ENCODE measurements around the gene TIMM23.

The TIMM23 gene

DNA sequence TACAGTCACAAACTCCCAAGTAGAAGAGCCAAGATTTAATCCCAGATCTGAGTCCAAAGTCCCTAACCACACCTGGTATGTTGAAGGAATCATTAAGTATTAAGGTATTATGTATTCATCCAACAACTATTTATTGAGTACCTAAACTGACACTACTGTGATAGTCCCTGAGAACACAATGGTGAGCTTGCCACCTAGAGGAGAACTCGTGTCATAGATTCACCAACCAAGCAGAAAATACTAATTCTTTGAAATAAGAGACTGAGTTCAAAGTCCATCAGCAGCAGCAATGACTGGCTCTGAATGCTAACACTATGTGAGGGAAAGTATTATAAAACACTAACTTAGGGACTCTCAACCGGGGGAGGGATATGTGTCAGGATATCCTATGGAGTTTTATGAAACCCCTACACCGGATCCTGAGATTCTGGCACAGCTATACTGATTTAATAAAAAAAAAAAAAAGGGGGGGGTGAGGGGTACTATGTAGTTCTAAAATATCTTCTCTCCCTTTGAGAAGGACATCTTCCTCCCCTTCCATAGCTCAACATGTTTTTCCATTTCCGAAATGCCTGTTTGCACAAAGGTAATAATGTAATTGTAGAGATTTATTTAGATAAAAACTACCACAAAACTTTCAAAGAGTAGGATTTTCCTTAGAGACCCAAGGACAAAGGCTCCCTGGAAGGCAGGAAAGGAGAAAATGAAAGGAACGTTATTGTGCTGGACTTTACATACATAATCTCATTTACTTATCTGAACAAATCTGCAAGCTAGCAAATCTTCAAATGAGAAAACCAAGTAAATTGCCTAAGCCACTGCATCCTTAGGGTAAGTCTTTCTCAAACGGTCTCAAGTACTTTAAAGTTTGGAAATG is 56.5 kb downstream of the TIMM23 start:
- H3K4me3 ChIP-seq (replicated peaks; ENCODE audit: low read depth, low read length), result peak overlapping the region; percentile 89
- peak; percentile 78 for TF ChIP-seq CTCF (IDR thresholded peaks at IDR 0.05; ENCODE audit: low read length, missing control alignments)
- peak; percentile 81 for DNase-seq (ENCODE audit: low read depth)

- DNase-seq (ENCODE audit: low read depth), result no peak
- TF ChIP-seq CTCF (IDR thresholded peaks at IDR 0.05; ENCODE audit: low read length, missing control alignments), result no peak
Measured at GRCh38 chr10:46029461-46030030, 57.3 kb downstream of the TIMM23 start.

DNA sequence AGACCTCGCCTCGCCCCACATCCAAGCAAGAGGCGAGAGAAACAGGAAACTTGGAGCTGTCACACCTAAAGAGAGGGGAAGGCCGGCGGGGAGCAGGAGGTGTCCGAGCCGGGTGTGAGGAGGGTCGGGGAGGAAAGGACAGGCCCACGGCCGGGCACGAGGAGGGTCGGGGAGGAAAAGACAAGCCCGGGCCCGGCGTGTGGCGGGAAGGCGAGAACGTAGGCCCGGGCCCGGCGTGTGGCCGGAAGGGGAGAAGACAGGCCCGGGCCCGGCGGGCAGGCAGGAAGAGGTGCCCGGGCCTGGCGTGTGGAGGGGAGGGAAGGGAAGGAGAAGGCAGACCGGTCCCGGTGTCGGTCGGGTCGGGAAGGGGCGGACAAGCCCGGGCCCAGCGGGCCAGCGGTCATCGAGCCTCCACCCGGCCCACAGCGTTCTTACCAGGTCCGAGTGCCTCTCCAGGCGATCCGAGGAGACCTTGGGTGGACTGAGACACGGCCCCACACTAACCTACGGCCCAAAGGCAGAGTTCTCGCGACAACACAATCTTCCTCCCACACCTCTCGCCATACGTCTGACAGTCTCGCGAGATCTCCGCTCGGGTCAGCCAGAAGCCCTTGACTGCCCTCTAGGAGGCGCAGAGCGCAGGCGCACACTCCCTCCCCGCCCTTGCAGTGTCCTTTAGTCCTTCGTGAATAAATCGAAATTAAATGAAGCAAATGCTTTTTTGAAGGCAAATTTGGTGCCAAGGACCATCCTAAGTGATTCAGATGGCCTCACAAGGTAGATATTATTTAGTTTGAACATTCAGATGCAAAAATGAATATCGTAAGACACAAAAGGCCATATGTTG is 58.0 kb downstream of the TIMM23 start, which contains the start of gene NCOA4:
Gene NCOA4, minus strand, starts transcription at position 533 of the 847 bp plus-strand sequence. CDS start 13,943 bp downstream, outside the sequence.
- DNase-seq (ENCODE audit: low read depth), result peak; percentile 99
- peak; percentile 76 for TF ChIP-seq CTCF (IDR thresholded peaks at IDR 0.05; ENCODE audit: low read length, missing control alignments)
- H3K4me3 ChIP-seq (replicated peaks; ENCODE audit: low read depth, low read length), result peak within 1 kb of the TSS; percentile 89

More at GRCh38 chr10:46029461-46030030, 57.3 kb downstream of the TIMM23 start:
- peak overlapping the region; percentile 89 for H3K4me3 ChIP-seq (replicated peaks; ENCODE audit: low read depth, low read length)

- TF ChIP-seq CTCF (IDR thresholded peaks at IDR 0.05; ENCODE audit: low read length, missing control alignments), result no peak
- no peak overlapping the region for H3K4me3 ChIP-seq (replicated peaks; ENCODE audit: low read depth, low read length)
- DNase-seq (ENCODE audit: low read depth), result peak; percentile 46
Measured at GRCh38 chr10:46031648-46032532, 59.6 kb downstream of the TIMM23 start.

DNA sequence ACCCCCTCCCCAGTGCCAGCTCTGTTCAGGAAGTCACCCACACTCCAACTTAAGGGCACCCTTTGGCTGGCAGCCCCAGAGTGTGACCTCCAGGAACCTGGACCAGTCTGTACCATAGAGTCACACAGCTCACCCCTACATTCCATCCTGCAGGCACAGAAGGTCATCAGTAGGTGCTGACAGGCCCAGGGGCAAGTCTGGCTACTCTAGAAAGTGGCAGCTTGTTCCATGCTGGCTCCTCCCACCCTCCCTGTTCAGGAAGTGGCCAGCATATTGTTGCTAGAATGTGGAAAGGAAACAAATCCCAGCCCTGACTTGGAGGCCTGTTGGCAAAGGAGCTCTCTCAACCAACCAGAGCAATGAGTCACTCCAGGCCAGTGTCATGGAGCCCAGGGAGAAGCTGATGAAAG is 61.3 kb downstream of the TIMM23 start:
- no peak for TF ChIP-seq CTCF (IDR thresholded peaks at IDR 0.05; ENCODE audit: low read length, missing control alignments)
- peak; percentile 87 for DNase-seq (ENCODE audit: low read depth)
- no peak overlapping the region for H3K4me3 ChIP-seq (replicated peaks; ENCODE audit: low read depth, low read length)
